ENCODE measurements around the gene NUDT17. TPM values are rescaled to one million over a fixed set of nuclear protein-coding genes. Genes with fewer than 3 reads are reported as not detected.
"Not testable (repeated sequence)": the region's sequence is repeated elsewhere in the genome, so short reads cannot be mapped to it uniquely, and the experiment has no call there.

Gene NUDT17, protein sequence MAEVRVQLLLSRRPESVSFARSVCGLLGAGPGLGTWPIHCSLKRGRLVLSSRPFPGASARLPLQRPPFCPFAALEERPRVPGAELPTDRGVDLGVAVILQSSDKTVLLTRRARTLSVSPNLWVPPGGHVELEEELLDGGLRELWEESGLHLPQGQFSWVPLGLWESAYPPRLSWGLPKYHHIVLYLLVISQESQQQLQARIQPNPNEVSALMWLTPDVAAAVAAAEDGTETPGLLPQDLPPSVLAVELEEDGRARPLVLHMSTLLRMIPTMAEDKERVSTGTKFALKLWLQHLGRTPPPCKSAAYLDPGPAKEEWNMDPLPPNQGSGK
- 10.7 and 13.6 TPM in 2 replicates for total RNA-seq
- polyA plus RNA-seq (2012): 9.8 TPM

GRCh38 chr1:145845514-145846161 is at the start of gene NUDT17:
Gene NUDT17 (plus strand): TSS chr1:145845630. CDS start chr1:145845641, 11 bp downstream.
- peak; percentile 92 for DNase-seq (ENCODE audit: low read depth)

- no peak for DNase-seq (ENCODE audit: low read depth)
Observed at GRCh38 chr1:145796753-145797152, 48.7 kb upstream of the NUDT17 start.

DNA sequence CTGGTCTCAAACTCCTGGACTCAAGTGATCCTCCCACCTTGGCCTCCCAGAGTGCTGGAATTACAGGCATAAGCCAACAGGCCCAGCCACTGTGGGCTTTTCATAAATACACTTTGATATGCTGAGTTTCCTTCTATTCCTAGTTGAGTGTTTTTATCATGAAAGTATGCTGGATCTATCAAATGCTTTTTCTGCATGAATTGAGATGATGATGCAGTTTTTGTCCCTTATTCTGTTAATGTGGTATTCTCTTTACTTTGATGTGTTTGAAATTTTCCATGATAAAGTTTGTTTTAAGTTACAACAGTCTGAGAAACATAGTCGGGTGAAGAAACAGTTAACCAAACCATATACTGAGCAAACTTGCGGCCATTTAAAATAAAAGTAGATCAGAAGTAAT is 45.6 kb upstream of the NUDT17 start:
- DNase-seq (ENCODE audit: low read depth): no peak

- no peak for DNase-seq (ENCODE audit: low read depth)
Observed at GRCh38 chr1:145804235-145805045, 41.0 kb upstream of the NUDT17 start.

- DNase-seq (ENCODE audit: low read depth): no peak
Observed at GRCh38 chr1:145805057-145805456, 40.4 kb upstream of the NUDT17 start.

- no peak for DNase-seq (ENCODE audit: low read depth)
Observed at GRCh38 chr1:145806408-145806807, 39.0 kb upstream of the NUDT17 start.

- no peak for DNase-seq (ENCODE audit: low read depth)
Observed at GRCh38 chr1:145806844-145807243, 38.6 kb upstream of the NUDT17 start.

- peak; percentile 12 for DNase-seq (ENCODE audit: low read depth)
Observed at GRCh38 chr1:145812977-145813810, 32.2 kb upstream of the NUDT17 start.

DNA sequence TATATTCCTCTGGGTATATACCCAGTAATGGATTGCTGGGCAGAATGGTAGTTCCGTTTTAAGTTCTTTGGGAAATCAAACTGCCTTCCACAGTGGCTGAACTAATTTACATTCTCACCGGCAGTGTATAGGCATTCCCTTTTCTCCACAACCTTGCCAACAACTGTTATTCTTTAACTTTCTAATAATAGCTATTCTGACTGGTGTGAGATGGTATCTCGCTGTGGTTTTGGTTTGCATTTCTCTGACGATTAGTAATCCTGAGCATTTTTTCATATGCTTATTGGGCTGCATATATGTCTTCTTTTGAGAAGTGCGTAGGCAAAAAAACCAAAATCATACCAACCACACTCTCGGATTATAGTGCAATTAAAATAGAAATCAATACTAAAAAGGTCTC is 27.3 kb upstream of the NUDT17 start:
- peak; percentile 37 for DNase-seq (ENCODE audit: low read depth)

DNA sequence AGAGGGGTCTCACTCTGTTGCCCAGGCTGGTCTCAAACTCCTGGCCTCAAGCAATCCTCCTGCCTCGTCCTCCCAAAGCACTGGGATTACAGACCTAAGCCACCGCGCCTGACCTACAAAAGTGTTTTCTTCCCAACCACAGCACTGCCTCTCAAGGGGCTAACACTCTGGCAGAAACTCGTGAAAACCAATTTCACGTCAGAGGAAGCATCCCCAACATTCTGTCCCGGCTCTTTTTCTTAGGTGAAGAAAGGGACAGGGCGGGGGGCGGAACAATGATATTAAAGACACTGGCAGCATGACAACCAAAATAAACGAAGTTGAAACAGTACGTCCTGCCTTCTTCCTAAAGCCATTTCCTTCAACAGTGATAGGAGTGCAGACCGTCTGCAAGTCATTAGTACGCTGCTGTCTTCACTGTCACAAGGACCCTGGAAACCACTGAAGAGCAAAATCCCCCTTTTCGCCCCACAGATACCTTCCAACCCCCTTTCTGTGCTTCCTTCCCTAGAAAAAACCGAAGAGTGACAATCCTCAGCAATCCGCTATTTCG is 22.6 kb upstream of the NUDT17 start:
- not testable (repeated sequence) for DNase-seq (ENCODE audit: low read depth)

- peak; percentile 96 for DNase-seq (ENCODE audit: low read depth)
Observed at GRCh38 chr1:145823565-145824498, 21.6 kb upstream of the NUDT17 start, which contains the start of the genes POLR3C and RNF115. Gene POLR3C (plus strand): TSS chr1:145824200. CDS start chr1:145825777, 1,577 bp downstream. Gene RNF115 (minus strand): TSS chr1:145824095. CDS start chr1:145823873, 222 bp downstream.

DNA sequence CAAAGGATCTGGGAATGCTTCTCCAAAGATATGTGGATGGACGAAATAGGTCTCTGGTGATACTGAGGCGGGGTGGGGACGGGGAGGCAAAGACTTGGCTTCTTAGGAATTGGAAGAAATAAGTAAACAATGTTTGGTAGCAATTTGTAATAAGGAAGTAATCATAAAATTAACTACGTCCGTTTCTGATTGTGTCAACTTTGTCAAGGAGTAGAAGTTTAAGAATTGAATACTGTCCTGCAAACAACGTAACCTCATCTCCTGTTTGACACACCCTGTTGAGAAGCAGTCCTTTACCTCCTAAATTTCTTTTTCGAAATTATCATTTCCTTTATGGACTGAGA is 21.0 kb upstream of the NUDT17 start:
- DNase-seq (ENCODE audit: low read depth): no peak

GRCh38 chr1:145826030-145826429 is 19.4 kb upstream of the NUDT17 start:
- DNase-seq (ENCODE audit: low read depth): no peak

- DNase-seq (ENCODE audit: low read depth): no peak
Observed at GRCh38 chr1:145827966-145828365, 17.5 kb upstream of the NUDT17 start.

DNA sequence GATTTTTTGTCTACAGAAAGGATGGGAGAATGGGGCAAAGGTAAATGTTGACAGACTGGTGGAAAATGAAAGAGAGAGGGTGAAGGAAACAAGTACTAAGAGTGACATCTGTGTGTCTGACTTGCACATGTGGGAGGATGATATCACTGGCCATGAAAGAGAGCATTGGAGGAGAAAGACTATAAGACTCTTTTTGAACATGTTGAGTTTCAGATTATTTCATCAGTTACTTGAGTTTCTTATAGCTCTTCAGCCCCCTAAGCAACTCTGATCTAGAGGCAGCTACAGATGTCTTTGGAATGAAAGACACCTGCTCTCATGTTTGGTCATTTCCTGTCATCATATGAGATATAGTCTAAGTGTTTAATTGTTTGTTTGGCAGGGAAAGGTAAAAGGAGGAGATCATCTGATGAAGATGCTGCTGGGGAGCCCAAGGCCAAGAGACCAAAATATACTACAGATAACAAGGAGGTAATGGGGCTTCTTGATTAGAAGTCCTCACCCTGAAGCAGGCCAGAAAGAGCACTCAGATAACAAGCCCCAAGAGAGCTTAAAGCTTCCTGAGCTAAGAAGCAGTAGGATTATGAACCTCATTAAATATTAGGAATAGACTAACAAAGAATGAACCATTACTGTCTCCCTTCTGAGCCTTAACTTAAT is 16.9 kb upstream of the NUDT17 start:
- DNase-seq (ENCODE audit: low read depth): no peak

DNA sequence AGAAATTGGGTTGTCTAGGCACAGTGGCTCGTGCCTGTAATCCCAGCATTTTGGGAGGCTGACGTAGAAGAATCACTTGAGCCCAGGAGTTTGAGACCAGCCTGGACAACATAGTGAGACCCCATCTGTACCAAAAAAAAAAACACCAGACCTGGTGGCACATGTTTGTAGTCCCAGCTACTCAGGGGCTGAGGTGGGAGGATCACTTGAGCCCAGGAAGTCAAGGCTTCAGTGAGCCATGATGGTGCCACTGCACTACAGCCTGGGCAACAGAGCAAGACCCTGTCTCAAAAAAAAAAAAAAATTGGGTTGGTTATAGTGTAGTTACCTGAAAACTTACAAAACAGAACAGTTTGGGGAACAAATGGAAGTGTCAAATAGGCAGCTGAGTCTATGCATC is 14.6 kb upstream of the NUDT17 start:
- DNase-seq (ENCODE audit: low read depth): not testable (repeated sequence)

DNA sequence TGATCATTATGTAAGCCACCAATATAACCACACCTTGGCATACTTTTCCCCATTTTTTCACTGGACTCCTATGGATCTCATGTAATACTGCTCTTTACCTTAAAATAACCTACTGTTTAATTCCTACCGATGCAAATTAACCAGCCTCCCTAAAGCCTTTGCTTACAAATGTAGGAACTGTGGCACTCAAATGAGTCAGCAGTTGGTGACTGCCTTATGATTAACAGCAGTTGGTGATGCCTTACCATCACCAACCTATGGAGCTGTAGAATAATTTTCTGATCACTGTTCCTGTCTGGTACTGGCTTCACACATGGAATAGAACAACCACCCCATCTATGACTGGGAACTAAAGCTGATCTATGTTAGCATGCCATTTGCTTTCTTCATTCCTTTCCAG is 7.8 kb upstream of the NUDT17 start:
- DNase-seq (ENCODE audit: low read depth): no peak

DNA sequence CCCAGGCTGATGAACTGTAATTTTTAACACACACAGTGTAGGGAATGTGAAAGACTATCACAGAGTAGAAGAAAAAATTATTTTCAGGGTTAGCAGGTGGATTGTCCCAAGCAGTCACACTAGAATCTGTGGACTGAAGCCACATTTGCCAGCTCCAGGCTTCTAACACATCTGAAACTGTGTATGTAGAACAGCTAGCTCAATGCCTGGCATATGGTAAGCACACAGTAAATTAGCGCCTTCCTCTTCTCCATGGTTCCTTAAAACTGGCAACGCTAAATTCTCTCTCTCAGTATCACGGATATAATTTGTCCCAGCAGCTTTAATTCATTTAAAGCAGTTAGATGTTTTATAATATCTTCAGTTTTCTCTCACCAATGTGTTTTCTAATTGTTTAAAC is 2.4 kb upstream of the NUDT17 start:
- no peak for DNase-seq (ENCODE audit: low read depth)

GRCh38 chr1:145845144-145845513 is 301 bp upstream of the NUDT17 start:
- no peak for DNase-seq (ENCODE audit: low read depth)
